Measurements from ENCODE around the gene PLXNB1. TPM values are rescaled to one million over a fixed set of nuclear protein-coding genes. Genes with fewer than 3 reads are reported as not detected.

PLXNB1 gene
- total and polyA plus RNA-seq, 2 of the 13 experiments (the other 11 are each of a cell fraction or from before 2014, with no cell fraction given), result 86.0 to 143 TPM

GRCh38 chr3:48446425-48447193, 16.7 kb upstream of the PLXNB1 start, which contains the start of gene ATRIP (continued):
- TF ChIP-seq DMTF1 (CRISPR knock-in tag; IDR thresholded peaks at IDR 0.05) (no peak), ZBTB2 (CRISPR knock-in tag; IDR thresholded peaks at IDR 0.05; ENCODE audit: low read depth) (peak; percentile 90), MAFF (IDR thresholded peaks at IDR 0.05; ENCODE audit: low read depth, low read length) (no peak), ZNF772 (CRISPR knock-in tag; IDR thresholded peaks at IDR 0.05) (peak; percentile 95), GMEB1 (CRISPR knock-in tag; IDR thresholded peaks at IDR 0.05; ENCODE audit: borderline replicate concordance) (peak; percentile 84), NRL (CRISPR knock-in tag; IDR thresholded peaks at IDR 0.05; ENCODE audit: borderline replicate concordance) (peak; percentile 93; the same call in 1 of the 2 replicates), PRDM15 (CRISPR knock-in tag; IDR thresholded peaks at IDR 0.05) (peak; percentile 89), PREB (CRISPR knock-in tag; IDR thresholded peaks at IDR 0.05) (no peak), ZNF24 (IDR thresholded peaks at IDR 0.05) (0 out of 2 replicates have a peak, but pooled peaks have one; percentile 20), REPIN1 (CRISPR knock-in tag; IDR thresholded peaks at IDR 0.05; ENCODE audit: borderline replicate concordance, low read depth) (no peak; the same call in 1 of the 2 replicates), PHF21A (CRISPR knock-in tag; IDR thresholded peaks at IDR 0.05) (0 out of 2 replicates have a peak, but pooled peaks have one; percentile 35), ZNF564 (CRISPR knock-in tag; IDR thresholded peaks at IDR 0.05) (peak; percentile 50; the same call in 1 of the 2 replicates), GPN1 (CRISPR knock-in tag; IDR thresholded peaks at IDR 0.05; ENCODE audit: borderline replicate concordance) (no peak), NFYB (CRISPR knock-in tag; IDR thresholded peaks at IDR 0.05) (peak; percentile 91), THAP11 (CRISPR knock-in tag; IDR thresholded peaks at IDR 0.05) (peak; percentile 89), FOXP1 (IDR thresholded peaks at IDR 0.05) (no peak), FOXP1 (CRISPR knock-in tag; IDR thresholded peaks at IDR 0.05) (no peak), SIN3A (IDR thresholded peaks at IDR 0.05; ENCODE audit: borderline replicate concordance, low read depth, low read length) (peak; percentile 83; the same call in 1 of the 2 replicates), TRIM24 (CRISPR knock-in tag; IDR thresholded peaks at IDR 0.05) (no peak), BHLHE40 (IDR thresholded peaks at IDR 0.05; ENCODE audit: low read length) (no peak)

Data from HepG2 (cell line).